CD14-positive monocyte (primary cell): ENCODE data around the gene FUS. TPM values are rescaled to one million over a fixed set of nuclear protein-coding genes. Genes with fewer than 3 reads are reported as not detected.
"Not testable (repeated sequence)": the region's sequence is repeated elsewhere in the genome, so short reads cannot be mapped to it uniquely, and the experiment has no call there.

Experiments used
- DNase-seq, 3 donors: peaks; one replicate each; pipeline ENCODE4 v3.0.0-alpha.2; 2011 to 2022
- H2AFZ ChIP-seq: 2 replicates; pipeline ENCODE4 v1.6.0; 2012; ENCODE audit warnings: mild to moderate bottlenecking, low read depth, low read length, inconsistent platforms; ENCODE audit not compliant: insufficient read depth, poor library complexity, severe bottlenecking
- H3K27ac ChIP-seq, 2 donors: 1 replicate in 1 of 2; 2 replicates in 1 of 2; pipeline ENCODE4 v1.5.1; 2012 to 2013; ENCODE audit warnings: low read length in 2 of 2, control low read depth in 1 of 2, inconsistent platforms in 1 of 2, low read depth in 1 of 2, mild to moderate bottlenecking in 1 of 2
- H3K27me3 ChIP-seq, 2 donors: one replicate each; pipeline versions ENCODE4 v1.6.0 to v1.6.1; 2011 to 2013; ENCODE audit warnings: low read length in 2 of 2; ENCODE audit not compliant: control insufficient read depth in 2 of 2, insufficient read depth in 2 of 2
- H3K36me3 ChIP-seq, 2 donors: replicated peaks in 1 of 2; 1 replicate in 1 of 2; 2 replicates in 1 of 2; pipeline versions ENCODE4 v1.5.1 to v1.6.1; 2012 to 2013; ENCODE audit warnings: low read length in 2 of 2, control low read depth in 1 of 2, inconsistent platforms in 1 of 2, mild to moderate bottlenecking in 1 of 2; ENCODE audit not compliant: insufficient read depth in 2 of 2, control insufficient read depth in 1 of 2
- H3K4me1 ChIP-seq, 2 donors: 1 replicate in 1 of 2; 2 replicates in 1 of 2; pipeline versions ENCODE4 v1.5.1 to v1.6.1; 2012 to 2013; ENCODE audit warnings: low read length in 2 of 2, control low read depth in 1 of 2, inconsistent platforms in 1 of 2, mild to moderate bottlenecking in 1 of 2, moderate library complexity in 1 of 2; ENCODE audit not compliant: insufficient read depth in 2 of 2, control insufficient read depth in 1 of 2
- H3K4me2 ChIP-seq: replicated peaks from 2 replicates; pipeline ENCODE3; 2012; ENCODE audit warnings: low read length, moderate library complexity, mild to moderate bottlenecking; ENCODE audit not compliant: poor library complexity, severe bottlenecking; ENCODE audit errors: extremely low read depth
- H3K4me3 ChIP-seq, 3 experiments: fragments of 200-600 bp in 1 of 3; sonication (generic) in 1 of 3; replicated peaks in 1 of 3; 1 replicate in 2 of 3; 2 replicates in 1 of 3; pipeline ENCODE4 v1.5.1; 2011 to 2013; ENCODE audit warnings: low read length in 3 of 3, mild to moderate bottlenecking in 3 of 3, control low read depth in 2 of 3, low read depth in 2 of 3, inconsistent platforms in 1 of 3, moderate library complexity in 1 of 3
- H3K79me2 ChIP-seq: 2 replicates; pipeline ENCODE4 v1.6.0; 2012; ENCODE audit warnings: mild to moderate bottlenecking, control low read depth, inconsistent platforms, low read length, moderate library complexity; ENCODE audit not compliant: insufficient read depth
- H3K9ac ChIP-seq: 2 replicates; pipeline ENCODE4 v1.6.0; 2017; ENCODE audit warnings: low read length, mild to moderate bottlenecking; ENCODE audit not compliant: insufficient read depth, poor library complexity, severe bottlenecking
- H3K9me3 ChIP-seq, 2 donors: replicated peaks in 1 of 2; 1 replicate in 1 of 2; 2 replicates in 1 of 2; pipeline versions ENCODE4 v1.5.1 to v1.6.1; 2012 to 2013; ENCODE audit warnings: low read length in 2 of 2, control low read depth in 1 of 2; ENCODE audit not compliant: control insufficient read depth in 1 of 2, insufficient read depth in 1 of 2
- H4K20me1 ChIP-seq: 2 replicates; pipeline ENCODE4 v1.6.0; 2012; ENCODE audit warnings: mild to moderate bottlenecking, low read length, control low read depth, moderate library complexity; ENCODE audit not compliant: insufficient read depth
- H3K27ac Mint-ChIP-seq, 7 donors: one replicate each; pipeline ENCODE4 v1.8.0; 2020; ENCODE audit warnings: mild to moderate bottlenecking in 7 of 7, mixed read lengths in 7 of 7, moderate library complexity in 6 of 7, inconsistent platforms in 2 of 7
- H3K27me3 Mint-ChIP-seq, 3 donors: one replicate each; pipeline ENCODE4 v1.8.0; 2021 to 2022; ENCODE audit warnings: low read depth in 3 of 3, mild to moderate bottlenecking in 3 of 3, mixed read lengths in 3 of 3, moderate library complexity in 3 of 3, inconsistent platforms in 1 of 3
- H3K36me3 Mint-ChIP-seq, 2 donors: one replicate each; pipeline ENCODE4 v1.8.0; 2020; ENCODE audit warnings: mixed read lengths in 2 of 2, inconsistent platforms in 1 of 2, mild to moderate bottlenecking in 1 of 2
- H3K4me1 Mint-ChIP-seq: one replicate; pipeline ENCODE4 v1.8.0; 2020; ENCODE audit warnings: mild to moderate bottlenecking, mixed read lengths
- H3K4me3 Mint-ChIP-seq, 2 donors: one replicate each; pipeline ENCODE4 v1.8.0; 2020; ENCODE audit warnings: mild to moderate bottlenecking in 2 of 2, mixed read lengths in 2 of 2, moderate library complexity in 1 of 2
- H3K9me3 Mint-ChIP-seq, 7 donors: one replicate each; pipeline ENCODE4 v1.8.0; 2020 to 2022; ENCODE audit warnings: mixed read lengths in 7 of 7, mild to moderate bottlenecking in 6 of 7, moderate library complexity in 6 of 7, inconsistent platforms in 2 of 7
- WGBS: methylation state at CpG from one replicate; pipeline ENCODE4 v1.1.5; 2013; ENCODE audit warnings: missing lambda C conversion rate; ENCODE audit not compliant: insufficient coverage; 5-methylcytosine and 5-hydroxymethylcytosine counted together
- intact Hi-C, 2 donors: fragments of 100-400 bp; cut with micrococcal nuclease; formaldehyde crosslinking; loops; one replicate each; pipeline versions ENCODE4 v1.15.0 to v1.15.1; 2023
- polyA plus RNA-seq, 3 donors: library from polyadenylated mRNA; depleted of rRNA in 1 of 3; unstranded in 2 of 3; stranded (reverse) in 1 of 3; fragments of 300-500 nt in 2 of 3; fragments of >200 nt in 1 of 3; fragmentation: Illumina TruSeq in 2 of 3; gene quantifications; 1 replicate in 2 of 3; 2 replicates in 1 of 3; pipeline ENCODE4 v1.2.3, GENCODE V29; 2012 to 2021
- TF ChIP-seq, protein P1 (sequence below): fragments of 200-600 bp; IDR thresholded peaks from one replicate; pipeline ENCODE4 v1.8.0; 2022; ENCODE audit warnings: antibody characterized with exemption, mild to moderate bottlenecking

FUS gene
- polyA plus RNA-seq, 3 donors: 54.9 to 246 (median 78.5) TPM

- H3K4me3 ChIP-seq: no peak overlapping the region
- H2AFZ ChIP-seq: no peak overlapping the region
- intact Hi-C loops: no loop called here
- H3K27me3 Mint-ChIP-seq: peaks cover 0 to 2% (median 1%) of the 10 kb centered on the region in 3 donors
- peaks cover 80% of the 10 kb centered on the region for H3K79me2 ChIP-seq
- no peak overlapping the region for H3K9ac ChIP-seq
- H3K4me3 Mint-ChIP-seq: no peak overlapping the region
- WGBS: 84% methylated on average over 4 of the region's 7 CpGs
- peak overlapping the region in 1 of 7 donors; percentile 45 for H3K27ac Mint-ChIP-seq
- no peak overlapping the region for H3K4me2 ChIP-seq
- no peaks in the 10 kb centered on the region for H3K9me3 Mint-ChIP-seq
- TF ChIP-seq, protein P1, sequence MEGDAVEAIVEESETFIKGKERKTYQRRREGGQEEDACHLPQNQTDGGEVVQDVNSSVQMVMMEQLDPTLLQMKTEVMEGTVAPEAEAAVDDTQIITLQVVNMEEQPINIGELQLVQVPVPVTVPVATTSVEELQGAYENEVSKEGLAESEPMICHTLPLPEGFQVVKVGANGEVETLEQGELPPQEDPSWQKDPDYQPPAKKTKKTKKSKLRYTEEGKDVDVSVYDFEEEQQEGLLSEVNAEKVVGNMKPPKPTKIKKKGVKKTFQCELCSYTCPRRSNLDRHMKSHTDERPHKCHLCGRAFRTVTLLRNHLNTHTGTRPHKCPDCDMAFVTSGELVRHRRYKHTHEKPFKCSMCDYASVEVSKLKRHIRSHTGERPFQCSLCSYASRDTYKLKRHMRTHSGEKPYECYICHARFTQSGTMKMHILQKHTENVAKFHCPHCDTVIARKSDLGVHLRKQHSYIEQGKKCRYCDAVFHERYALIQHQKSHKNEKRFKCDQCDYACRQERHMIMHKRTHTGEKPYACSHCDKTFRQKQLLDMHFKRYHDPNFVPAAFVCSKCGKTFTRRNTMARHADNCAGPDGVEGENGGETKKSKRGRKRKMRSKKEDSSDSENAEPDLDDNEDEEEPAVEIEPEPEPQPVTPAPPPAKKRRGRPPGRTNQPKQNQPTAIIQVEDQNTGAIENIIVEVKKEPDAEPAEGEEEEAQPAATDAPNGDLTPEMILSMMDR: no peak
- no peaks in the 10 kb centered on the region for H3K9me3 ChIP-seq
- H3K27ac ChIP-seq: no peak overlapping the region
- H3K36me3 ChIP-seq: peaks cover 74 to 94% of the 10 kb centered on the region in 2 donors
- peaks cover 22 to 31% of the 10 kb centered on the region in 2 donors for H3K4me1 ChIP-seq
- no peak for DNase-seq
- H4K20me1 ChIP-seq: peaks cover 100% of the 10 kb centered on the region
- H3K36me3 Mint-ChIP-seq: peaks cover 68 to 94% of the 10 kb centered on the region in 2 donors
- no peaks in the 10 kb centered on the region for H3K27me3 ChIP-seq
- peaks cover 36% of the 10 kb centered on the region for H3K4me1 Mint-ChIP-seq
Measured at GRCh38 chr16:31194898-31195297, 15.0 kb downstream of the FUS start.

GRCh38 chr16:31195861-31196260, 15.9 kb downstream of the FUS start:
- WGBS: 93% methylated on average over 9 of the region's 11 CpGs
- Histone ChIP-seq H4K20me1 (peaks cover 100% of the 10 kb centered on the region), H3K36me3 (peaks cover 65 to 89% of the 10 kb centered on the region in 2 donors), H3K4me1 (peaks cover 32 to 40% of the 10 kb centered on the region in 2 donors), H3K79me2 (peaks cover 80% of the 10 kb centered on the region), H3K27ac (peak overlapping the region in 1 of 2 donors; percentile 31)
- H3K9me3 Mint-ChIP-seq, H3K4me3 ChIP-seq, H3K9ac ChIP-seq, H3K4me3 Mint-ChIP-seq, DNase-seq, H3K27me3 Mint-ChIP-seq, H3K9me3 ChIP-seq, H3K27me3 ChIP-seq, H2AFZ ChIP-seq, H3K4me2 ChIP-seq, intact Hi-C loops: not testable (repeated sequence)
- peak overlapping the region in 2 of 7 donors; percentile 77 to 81 for H3K27ac Mint-ChIP-seq
- peaks cover 59 to 89% of the 10 kb centered on the region in 2 donors for H3K36me3 Mint-ChIP-seq
- peaks cover 45% of the 10 kb centered on the region for H3K4me1 Mint-ChIP-seq
